Endodermal cell (in vitro differentiated cells): ENCODE measurements around the gene OSM. TPM values are rescaled to one million over a fixed set of nuclear protein-coding genes. Genes with fewer than 3 reads are reported as not detected.

ENCODE experiments used
- DNase-seq: peaks from one replicate; pipeline ENCODE4 v3.0.0-alpha.2; 2017
- H3K27ac ChIP-seq: 2 replicates; pipeline ENCODE4 v1.5.1; 2013; ENCODE audit warnings: mild to moderate bottlenecking, low read depth, low read length, moderate library complexity
- H3K27me3 ChIP-seq: 2 replicates; pipeline ENCODE4 v1.6.1; 2013; ENCODE audit warnings: mild to moderate bottlenecking, low read length, moderate library complexity; ENCODE audit not compliant: insufficient read depth, control insufficient read depth, poor library complexity, severe bottlenecking
- H3K36me3 ChIP-seq: 2 replicates; pipeline ENCODE4 v1.7.0; 2013; ENCODE audit warnings: mild to moderate bottlenecking, low read length, moderate library complexity; ENCODE audit not compliant: control insufficient read depth, insufficient read depth
- H3K4me1 ChIP-seq: one replicate; pipeline ENCODE4 v1.7.0; 2013; ENCODE audit warnings: low read length; ENCODE audit not compliant: control insufficient read depth, insufficient read depth
- H3K4me3 ChIP-seq: 2 replicates; pipeline ENCODE4 v1.5.1; 2013; ENCODE audit warnings: mild to moderate bottlenecking, low read length, moderate library complexity
- H3K9ac ChIP-seq: 2 replicates; pipeline ENCODE4 v1.6.1; 2013; ENCODE audit warnings: mild to moderate bottlenecking, low read length, moderate library complexity; ENCODE audit not compliant: poor library complexity, severe bottlenecking; ENCODE audit errors: extremely low read depth
- H3K9me3 ChIP-seq: 2 replicates; pipeline ENCODE4 v1.6.1; 2013; ENCODE audit warnings: mild to moderate bottlenecking, low read length, moderate library complexity; ENCODE audit not compliant: control insufficient read depth
- H3K27ac Mint-ChIP-seq: 2 replicates; pipeline ENCODE4 v1.8.0; 2020; ENCODE audit warnings: mixed read lengths
- H3K27me3 Mint-ChIP-seq: 2 replicates; pipeline ENCODE4 v1.8.0; 2021; ENCODE audit warnings: mild to moderate bottlenecking, mixed read lengths; ENCODE audit not compliant: insufficient read depth
- H3K36me3 Mint-ChIP-seq: 2 replicates; pipeline ENCODE4 v1.8.0; 2020; ENCODE audit warnings: low read depth, mixed read lengths
- H3K4me1 Mint-ChIP-seq: 2 replicates; pipeline ENCODE4 v1.8.0; 2020; ENCODE audit warnings: mixed read lengths
- H3K4me3 Mint-ChIP-seq: 2 replicates; pipeline ENCODE4 v1.8.0; 2020; ENCODE audit warnings: mild to moderate bottlenecking, moderate library complexity, mixed read lengths
- H3K9me3 Mint-ChIP-seq: 2 replicates; pipeline ENCODE4 v1.8.0; 2020; ENCODE audit warnings: mild to moderate bottlenecking, mixed read lengths
- WGBS, 2 experiments: methylation state at CpG; one replicate each; pipeline versions ENCODE4 v1.1.5 to v1.1.7; 2013; ENCODE audit warnings: missing lambda C conversion rate in 2 of 2, mixed read lengths in 1 of 2; ENCODE audit not compliant: insufficient coverage in 1 of 2, insufficient read length in 1 of 2; 5-methylcytosine and 5-hydroxymethylcytosine counted together
- total RNA-seq, 2 donors: library from RNA; stranded (reverse); fragmentation: NEBNext Ultra II Directional in 1 of 2; extraction: Animal tissue kit (Norgen Biotek cat#: 25700) in 1 of 2; gene quantifications; 2 replicates in 1 of 2; 3 replicates in 1 of 2; pipeline ENCODE4 v1.2.1, GENCODE V29; 2021
- TF ChIP-seq, protein P1 (sequence below): fragments of 200-600 bp; sonication (generic); conservative IDR thresholded peaks from 2 replicates; pipeline ENCODE4 v1.5.0; 2021; ENCODE audit warnings: antibody characterized with exemption, mild to moderate bottlenecking

Gene OSM
- total RNA-seq, 2 donors from 2014 or later = not detected

DNA sequence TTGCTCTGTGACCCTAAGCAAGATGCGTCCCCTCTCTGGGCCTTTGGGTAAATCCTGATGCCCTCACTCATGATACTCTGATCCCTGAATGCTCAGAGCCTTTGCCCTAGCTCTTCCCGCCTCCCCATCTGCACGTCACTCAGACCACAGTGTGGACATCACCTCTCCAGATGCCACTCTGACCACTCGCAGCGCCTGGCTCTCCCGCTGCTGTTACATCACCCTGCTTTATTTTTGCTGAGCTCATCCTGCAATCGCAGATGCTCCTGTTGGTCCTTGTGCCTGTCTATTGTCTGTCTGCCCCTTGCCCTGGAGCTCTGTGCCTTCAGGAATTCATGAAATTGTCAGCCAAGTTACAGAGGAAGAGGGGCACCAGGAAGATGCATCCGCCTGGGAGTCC is 5.5 kb downstream of the OSM start:
- TF ChIP-seq, protein P1, sequence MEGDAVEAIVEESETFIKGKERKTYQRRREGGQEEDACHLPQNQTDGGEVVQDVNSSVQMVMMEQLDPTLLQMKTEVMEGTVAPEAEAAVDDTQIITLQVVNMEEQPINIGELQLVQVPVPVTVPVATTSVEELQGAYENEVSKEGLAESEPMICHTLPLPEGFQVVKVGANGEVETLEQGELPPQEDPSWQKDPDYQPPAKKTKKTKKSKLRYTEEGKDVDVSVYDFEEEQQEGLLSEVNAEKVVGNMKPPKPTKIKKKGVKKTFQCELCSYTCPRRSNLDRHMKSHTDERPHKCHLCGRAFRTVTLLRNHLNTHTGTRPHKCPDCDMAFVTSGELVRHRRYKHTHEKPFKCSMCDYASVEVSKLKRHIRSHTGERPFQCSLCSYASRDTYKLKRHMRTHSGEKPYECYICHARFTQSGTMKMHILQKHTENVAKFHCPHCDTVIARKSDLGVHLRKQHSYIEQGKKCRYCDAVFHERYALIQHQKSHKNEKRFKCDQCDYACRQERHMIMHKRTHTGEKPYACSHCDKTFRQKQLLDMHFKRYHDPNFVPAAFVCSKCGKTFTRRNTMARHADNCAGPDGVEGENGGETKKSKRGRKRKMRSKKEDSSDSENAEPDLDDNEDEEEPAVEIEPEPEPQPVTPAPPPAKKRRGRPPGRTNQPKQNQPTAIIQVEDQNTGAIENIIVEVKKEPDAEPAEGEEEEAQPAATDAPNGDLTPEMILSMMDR = no peak
- H3K4me3 ChIP-seq = no peak overlapping the region
- peaks cover 10% of the 10 kb centered on the region for H3K27me3 Mint-ChIP-seq
- H3K4me1 ChIP-seq = no peaks in the 10 kb centered on the region
- no peaks in the 10 kb centered on the region for H3K27me3 ChIP-seq
- no peaks in the 10 kb centered on the region for H3K36me3 Mint-ChIP-seq
- H3K27ac Mint-ChIP-seq = no peak overlapping the region
- no peak overlapping the region for H3K9ac ChIP-seq
- H3K4me3 Mint-ChIP-seq = no peak overlapping the region
- H3K9me3 ChIP-seq = no peaks in the 10 kb centered on the region
- no peaks in the 10 kb centered on the region for H3K9me3 Mint-ChIP-seq
- WGBS, 2 experiments = 87 to 91% methylated on average over 8 of the region's 8 CpGs
- H3K27ac ChIP-seq = no peak overlapping the region
- no peak for DNase-seq
- peaks cover 8% of the 10 kb centered on the region for H3K4me1 Mint-ChIP-seq
- H3K36me3 ChIP-seq = no peaks in the 10 kb centered on the region

DNA sequence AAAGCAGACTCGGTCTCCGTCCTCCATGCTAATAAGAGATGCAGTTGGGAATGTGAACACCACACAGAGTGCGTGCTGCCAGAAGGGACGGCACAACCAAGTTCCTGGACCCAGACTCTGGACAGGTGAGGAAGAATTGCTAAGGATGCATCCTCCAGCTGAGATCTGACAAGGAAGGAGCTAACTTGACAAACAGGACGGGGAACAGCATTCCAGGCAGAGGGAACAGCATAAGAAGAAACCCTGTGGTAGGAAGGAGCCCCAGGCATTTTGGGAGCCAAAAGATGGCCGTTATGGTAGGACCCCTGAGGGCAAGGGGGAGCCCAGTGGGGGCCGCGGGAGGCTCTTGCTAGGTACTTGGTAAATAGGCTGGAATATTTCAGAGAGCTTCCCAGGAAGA is 6.0 kb downstream of the OSM start:
- Mint-ChIP-seq H3K27me3 (peaks cover 10% of the 10 kb centered on the region), H3K36me3 (no peaks in the 10 kb centered on the region), H3K4me3 (no peak overlapping the region), H3K27ac (no peak overlapping the region), H3K4me1 (peaks cover 8% of the 10 kb centered on the region), H3K9me3 (no peaks in the 10 kb centered on the region)
- H3K9me3 ChIP-seq = no peaks in the 10 kb centered on the region
- no peak overlapping the region for H3K4me3 ChIP-seq
- no peak for DNase-seq
- TF ChIP-seq, protein P1 = no peak
- H3K27me3 ChIP-seq = no peaks in the 10 kb centered on the region
- H3K36me3 ChIP-seq = no peaks in the 10 kb centered on the region
- WGBS, 2 experiments = 92 to 95% methylated on average over 6 to 8 of the region's 8 CpGs
- H3K9ac ChIP-seq = no peak overlapping the region
- H3K27ac ChIP-seq = no peak overlapping the region
- H3K4me1 ChIP-seq = no peaks in the 10 kb centered on the region

DNA sequence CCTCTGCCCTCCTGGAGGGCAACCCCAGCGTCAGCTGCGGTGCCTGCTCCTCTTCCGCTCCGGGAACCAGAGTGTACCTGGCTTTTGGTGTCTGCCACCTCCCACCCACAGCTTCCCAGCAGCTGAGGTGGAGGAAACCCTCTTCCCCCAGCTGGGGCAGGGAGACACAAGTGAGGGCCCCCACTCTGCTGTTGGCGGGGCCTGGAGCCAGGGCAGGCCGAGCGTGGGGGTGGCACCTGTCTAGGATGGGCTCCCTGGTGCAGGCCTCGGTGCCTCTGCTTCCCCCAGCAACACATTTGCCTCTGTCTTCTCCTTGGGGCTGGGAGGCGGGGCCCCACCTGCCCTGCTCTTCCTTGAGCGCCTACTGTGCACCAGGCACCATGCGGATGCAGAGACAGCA is 6.4 kb downstream of the OSM start:
- no peak overlapping the region for H3K27ac Mint-ChIP-seq
- Histone ChIP-seq H3K4me1 (no peaks in the 10 kb centered on the region), H3K4me3 (no peak overlapping the region), H3K9me3 (no peaks in the 10 kb centered on the region), H3K27me3 (no peaks in the 10 kb centered on the region), H3K36me3 (no peaks in the 10 kb centered on the region), H3K27ac (no peak overlapping the region), H3K9ac (no peak overlapping the region)
- H3K4me3 Mint-ChIP-seq = no peak overlapping the region
- TF ChIP-seq, protein P1 = no peak
- 90 to 92% methylated on average over 5 to 11 of the region's 11 CpGs for WGBS, 2 experiments
- H3K27me3 Mint-ChIP-seq = peaks cover 10% of the 10 kb centered on the region
- H3K9me3 Mint-ChIP-seq = no peaks in the 10 kb centered on the region
- H3K36me3 Mint-ChIP-seq = no peaks in the 10 kb centered on the region
- DNase-seq = no peak
- peaks cover 8% of the 10 kb centered on the region for H3K4me1 Mint-ChIP-seq
